H1 (cell line): Measurements from ENCODE around the gene RBM38. TPM values are rescaled to one million over a fixed set of nuclear protein-coding genes. Genes with fewer than 3 reads are reported as not detected.

ENCODE experiments used
- CTCF ChIA-PET: fragments of 300-600 bp; sonication (Branson Sonifier 250); formaldehyde crosslinking; loops from one replicate; lab custom pipeline; 2021; ENCODE audit not compliant: partially characterized antibody; lab: Charles Lee
- POLR2A ChIA-PET: fragments of 300-600 bp; sonication (Branson Sonifier 250); formaldehyde crosslinking; loops from one replicate; lab custom pipeline; 2021; ENCODE audit warnings: inconsistent platforms; ENCODE audit not compliant: partially characterized antibody; lab: Charles Lee
- DNase-seq, 2 experiments: peaks; one replicate each; pipeline versions ENCODE4 v3.0.0 to v3.0.0-alpha.2; 2010 to 2022; ENCODE audit warnings: low spot score in 2 of 2, low read depth in 1 of 2, mixed read lengths in 1 of 2
- FAIRE-seq: peaks from 2 replicates; lab custom pipeline; 2011; peaks lifted over from hg19 to GRCh38; lab: Jason Lieb, UNC
- H2AFZ ChIP-seq: 2 replicates; pipeline ENCODE4 v1.8.1; 2012; ENCODE audit warnings: low read length, inconsistent platforms
- H2AK5ac ChIP-seq: 2 replicates; pipeline ENCODE4 v1.6.1; 2013; ENCODE audit warnings: low read depth, low read length
- H2BK120ac ChIP-seq: replicated peaks from 2 replicates; pipeline ENCODE3; 2013; ENCODE audit warnings: low read depth, low read length, inconsistent platforms
- H2BK12ac ChIP-seq: 2 replicates; pipeline ENCODE4 v1.6.1; 2013; ENCODE audit warnings: low read depth, low read length
- H2BK15ac ChIP-seq: 2 replicates; pipeline ENCODE4 v1.6.1; 2013; ENCODE audit warnings: low read length
- H2BK20ac ChIP-seq: 2 replicates; pipeline ENCODE4 v1.6.1; 2013; ENCODE audit warnings: low read length
- H2BK5ac ChIP-seq: 2 replicates; pipeline ENCODE4 v1.6.1; 2013; ENCODE audit warnings: low read depth, low read length
- H3K14ac ChIP-seq: 2 replicates; pipeline ENCODE4 v1.6.1; 2013; ENCODE audit warnings: inconsistent platforms; ENCODE audit not compliant: insufficient read length
- H3K18ac ChIP-seq: 2 replicates; pipeline ENCODE4 v1.6.1; 2013; ENCODE audit warnings: low read length; ENCODE audit errors: extremely low read depth
- H3K23ac ChIP-seq: 2 replicates; pipeline ENCODE4 v1.6.1; 2013; ENCODE audit warnings: inconsistent platforms; ENCODE audit not compliant: insufficient read length
- H3K23me2 ChIP-seq: 2 replicates; pipeline ENCODE4 v1.6.1; 2013; ENCODE audit warnings: low read depth, low read length
- H3K27ac ChIP-seq: 2 replicates; pipeline ENCODE4 v1.6.1; 2011; ENCODE audit warnings: low read depth, low read length, inconsistent platforms
- H3K27me3 ChIP-seq, 4 experiments: replicated peaks in 1 of 4; 1 replicate in 1 of 4; 2 replicates in 3 of 4; pipeline versions ENCODE4 v1.6.1 to v1.8.1; 2011 to 2013; ENCODE audit warnings: low read length in 3 of 4, mild to moderate bottlenecking in 3 of 4, inconsistent platforms in 2 of 4, mixed read lengths in 2 of 4, moderate library complexity in 1 of 4; ENCODE audit not compliant: control insufficient read depth in 3 of 4, insufficient read depth in 3 of 4; ENCODE audit errors: extremely low read depth in 1 of 4
- H3K36me3 ChIP-seq, 4 experiments: 2 replicates each; pipeline versions ENCODE4 v1.6.1 to v1.8.1; 2011 to 2013; ENCODE audit warnings: mild to moderate bottlenecking in 4 of 4, low read length in 3 of 4, moderate library complexity in 2 of 4, control low read depth in 1 of 4, inconsistent platforms in 1 of 4; ENCODE audit not compliant: insufficient read depth in 4 of 4, control insufficient read depth in 2 of 4
- H3K4ac ChIP-seq: replicated peaks from 2 replicates; pipeline ENCODE3; 2013; ENCODE audit warnings: low read length, low read depth, mixed read lengths, inconsistent platforms; ENCODE audit not compliant: insufficient read length
- H3K4me1 ChIP-seq, 4 experiments: replicated peaks in 1 of 4; 1 replicate in 1 of 4; 2 replicates in 3 of 4; pipeline versions ENCODE4 v1.6.1 to v1.8.1; 2011 to 2013; ENCODE audit warnings: low read length in 3 of 4, inconsistent platforms in 2 of 4, mixed read lengths in 1 of 4; ENCODE audit not compliant: insufficient read depth in 4 of 4, control insufficient read depth in 3 of 4
- H3K4me2 ChIP-seq, 2 experiments: 2 replicates each; pipeline versions ENCODE4 v1.6.1 to v1.8.1; 2011 to 2013; ENCODE audit warnings: low read depth in 2 of 2, low read length in 2 of 2, control low read depth in 1 of 2, inconsistent platforms in 1 of 2, mild to moderate bottlenecking in 1 of 2; ENCODE audit not compliant: insufficient read depth in 1 of 2
- H3K4me3 ChIP-seq, 4 experiments: fragments of 200-600, 300-600 bp in 1 of 4; sonication (generic), shearing (Covaris generic), sonication (Bioruptor Twin) in 1 of 4; 2 replicates each; pipeline versions ENCODE4 v1.5.1 to v1.8.1; 2011 to 2016; ENCODE audit warnings: low read length in 4 of 4, low read depth in 3 of 4, control low read depth in 2 of 4, inconsistent platforms in 2 of 4, mild to moderate bottlenecking in 2 of 4, mixed read lengths in 1 of 4, moderate library complexity in 1 of 4; ENCODE audit not compliant: insufficient read depth in 2 of 4; ENCODE audit errors: extremely low read depth in 1 of 4
- H3K56ac ChIP-seq: replicated peaks from 2 replicates; pipeline ENCODE3; 2013; ENCODE audit warnings: low read depth, mild to moderate bottlenecking, mixed read lengths, low read length, inconsistent platforms; ENCODE audit not compliant: insufficient read length
- H3K79me1 ChIP-seq: 2 replicates; pipeline ENCODE4 v1.6.1; 2013; ENCODE audit warnings: low read depth, low read length, control low read depth
- H3K79me2 ChIP-seq, 2 experiments: 2 replicates each; pipeline versions ENCODE4 v1.6.1 to v1.8.1; 2012 to 2013; ENCODE audit warnings: low read length in 2 of 2, mild to moderate bottlenecking in 2 of 2, inconsistent platforms in 1 of 2; ENCODE audit not compliant: insufficient read depth in 2 of 2, control insufficient read depth in 1 of 2
- H3K9ac ChIP-seq, 4 experiments: replicated peaks in 1 of 4; 1 replicate in 1 of 4; 2 replicates in 3 of 4; pipeline versions ENCODE4 v1.6.1 to v1.8.1; 2011 to 2013; ENCODE audit warnings: low read depth in 3 of 4, low read length in 3 of 4, control low read depth in 2 of 4, mild to moderate bottlenecking in 2 of 4, moderate library complexity in 2 of 4, inconsistent platforms in 1 of 4; ENCODE audit errors: extremely low read depth in 1 of 4
- H3K9me3 ChIP-seq, 2 experiments: 2 replicates each; pipeline versions ENCODE4 v1.6.1 to v1.8.1; 2012 to 2013; ENCODE audit warnings: mild to moderate bottlenecking in 2 of 2, moderate library complexity in 2 of 2, control low read depth in 1 of 2, inconsistent platforms in 1 of 2, low read depth in 1 of 2, low read length in 1 of 2, mixed read lengths in 1 of 2; ENCODE audit not compliant: insufficient read depth in 2 of 2
- H4K20me1 ChIP-seq, 2 experiments: replicated peaks in 1 of 2; 2 replicates each; pipeline versions ENCODE3 to v1.8.1; 2011 to 2013; ENCODE audit warnings: inconsistent platforms in 2 of 2, low read length in 2 of 2, mild to moderate bottlenecking in 1 of 2; ENCODE audit not compliant: insufficient read depth in 2 of 2, control insufficient read depth in 1 of 2
- H4K5ac ChIP-seq: 2 replicates; pipeline ENCODE4 v1.6.1; 2013; ENCODE audit warnings: low read length, low read depth, mixed read lengths, inconsistent platforms; ENCODE audit not compliant: insufficient read length
- H4K8ac ChIP-seq: 2 replicates; pipeline ENCODE4 v1.8.0; 2013; ENCODE audit warnings: mild to moderate bottlenecking, moderate library complexity, low read length, inconsistent platforms; ENCODE audit not compliant: insufficient read depth; ENCODE audit errors: extremely low read depth
- H4K91ac ChIP-seq: replicated peaks from 2 replicates; pipeline ENCODE3; 2013; ENCODE audit warnings: low read length, mixed read lengths, inconsistent platforms; ENCODE audit not compliant: insufficient read length
- BRCA1 ChIP-seq: IDR thresholded peaks from 2 replicates; pipeline ENCODE4 v1.6.1; 2012; ENCODE audit warnings: low read depth, low read length, improper control_type of control experiment
- CEBPB ChIP-seq: IDR thresholded peaks from 2 replicates; pipeline ENCODE4 v1.6.1; 2012; ENCODE audit warnings: low read depth, low read length
- HDAC2 ChIP-seq, 2 experiments: fragments of 300-600 bp in 1 of 2; sonication (generic) in 1 of 2; IDR thresholded peaks; 2 replicates each; pipeline ENCODE4 v1.6.1; 2011 to 2012; ENCODE audit warnings: low read depth in 2 of 2, low read length in 2 of 2, mild to moderate bottlenecking in 2 of 2, moderate library complexity in 2 of 2, borderline replicate concordance in 1 of 2, inconsistent platforms in 1 of 2
- KDM5A ChIP-seq: fragments of 200-600 bp; IDR thresholded peaks from 2 replicates; pipeline ENCODE4 v1.7.1; 2012; ENCODE audit warnings: mild to moderate bottlenecking, low read length, inconsistent platforms, mixed read lengths
- RAD21 ChIP-seq, 2 experiments: IDR thresholded peaks in 1 of 2; conservative IDR thresholded peaks in 1 of 2; 2 replicates each; pipeline ENCODE4 v1.6.1; 2011; ENCODE audit warnings: low read depth in 2 of 2, low read length in 2 of 2, improper control_type of control experiment in 1 of 2, inconsistent platforms in 1 of 2, mild to moderate bottlenecking in 1 of 2, moderate library complexity in 1 of 2
- RXRA ChIP-seq: IDR thresholded peaks from 2 replicates; pipeline ENCODE4 v1.6.1; 2011; ENCODE audit warnings: low read depth, mild to moderate bottlenecking, low read length, moderate library complexity; ENCODE audit not compliant: insufficient read depth
- SAP30 ChIP-seq: fragments of 300-600 bp; sonication (generic); IDR thresholded peaks from 2 replicates; pipeline ENCODE4 v1.7.1; 2012; ENCODE audit warnings: low read length, moderate library complexity, mild to moderate bottlenecking, inconsistent platforms; ENCODE audit not compliant: insufficient read depth, insufficient replicate concordance
- TCF12 ChIP-seq: IDR thresholded peaks from 2 replicates; pipeline ENCODE4 v1.6.1; 2011; ENCODE audit warnings: low read depth, mild to moderate bottlenecking, low read length
- USF2 ChIP-seq: IDR thresholded peaks from 2 replicates; pipeline ENCODE4 v1.6.1; 2011; ENCODE audit warnings: low read length, improper control_type of control experiment
- ZNF274 ChIP-seq: IDR thresholded peaks from 2 replicates; pipeline ENCODE4 v1.7.0; 2012; ENCODE audit warnings: low read length, borderline replicate concordance; ENCODE audit errors: extremely low read depth
- WGBS, 2 experiments: shearing (Covaris generic) in 1 of 2; methylation state at CpG; one replicate each; pipeline versions ENCODE4 v1.1.6 to v1.1.7; 2013 to 2015; ENCODE audit warnings: low lambda C conversion rate in 2 of 2, mixed read lengths in 2 of 2, inconsistent platforms in 1 of 2, low coverage in 1 of 2, missing lambda C conversion rate in 1 of 2; ENCODE audit not compliant: insufficient replicate concordance in 2 of 2, insufficient coverage in 1 of 2, insufficient read length in 1 of 2; ENCODE audit errors: extremely low coverage in 1 of 2, missing lambda C conversion rate in 1 of 2; 5-methylcytosine and 5-hydroxymethylcytosine counted together
- polyA plus RNA-seq, 7 experiments: library from polyadenylated mRNA; depleted of rRNA in 3 of 7; stranded (reverse) in 5 of 7; unstranded in 2 of 7; fragments of >200 nt in 5 of 7; fragments of 200-250 nt in 2 of 7; gene quantifications; 1 replicate in 5 of 7; 2 replicates in 1 of 7; 4 replicates in 1 of 7; pipeline versions ENCODE4 v1.2.1 to v1.2.3, GENCODE V29; 2011 to 2013; ENCODE audit warnings: missing spikeins in 2 of 7, mixed read lengths in 2 of 7
- total RNA-seq: library from RNA; stranded (reverse); fragmentation: NEBNext Ultra II Directional; extraction: Animal tissue kit (Norgen Biotek cat#: 25700); gene quantifications from 2 replicates; pipeline ENCODE4 v1.2.1, GENCODE V29; 2021

Gene RBM38
- total and polyA plus RNA-seq, 2 of the 8 experiments (the other 6 are each of a cell fraction or from before 2014, with no cell fraction given) = 57.7 to 109 TPM

- Histone ChIP-seq H2AK5ac (no peak overlapping the region), H2BK20ac (no peak overlapping the region), H2BK120ac (no peak overlapping the region), H3K18ac (no peak overlapping the region), H2AFZ (no peak overlapping the region), H3K27ac (no peak overlapping the region), H3K4ac (no peak overlapping the region), H4K91ac (no peak overlapping the region), H3K56ac (no peak overlapping the region), H3K9me3 (no peaks in the 10 kb centered on the region), H3K79me1 (no peaks in the 10 kb centered on the region), H4K5ac (no peak overlapping the region), H3K23ac (no peak overlapping the region), H2BK5ac (no peak overlapping the region), H3K9ac (no peak overlapping the region), H3K27me3 (no peaks in the 10 kb centered on the region; a peak in 1 of 7 replicates), H3K36me3 (peaks cover 27 to 85% (median 66%) of the 10 kb centered on the region in 4 experiments; a peak in 7 of 8 replicates), H4K8ac (no peak overlapping the region), H4K20me1 (peaks cover 2% of the 10 kb centered on the region in 2 experiments), H2BK15ac (no peak overlapping the region), H3K79me2 (no peaks in the 10 kb centered on the region), H3K4me3 (no peak overlapping the region), H2BK12ac (no peak overlapping the region), H3K23me2 (no peaks in the 10 kb centered on the region), H3K4me1 (peaks cover 0 to 10% (median 3%) of the 10 kb centered on the region in 4 experiments; a peak in 3 of 7 replicates), H3K4me2 (no peak overlapping the region), H3K14ac (no peak overlapping the region)
- TF ChIP-seq RAD21 (IDR thresholded peaks at IDR 0.05 in 1 of 2, conservative IDR thresholded peaks at IDR 0.05 in 1 of 2; ENCODE audit: low read depth in 2 of 2, low read length in 2 of 2) (no peak), USF2 (no peak), ZNF274 (no peak), KDM5A (no peak), TCF12 (no peak), SAP30 (no peak), RXRA (no peak), CEBPB (no peak), HDAC2 (IDR thresholded peaks at IDR 0.05; ENCODE audit: borderline replicate concordance in 1 of 2, low read depth in 2 of 2, low read length in 2 of 2) (no peak), BRCA1 (no peak)
- ChIA-PET POLR2A (no interaction called here), CTCF (interaction anchor here (1.1 kb wide), 1 partner anchor 15 kb away, joined by 3 read pairs; no protein-coding TSS in a partner anchor)
- 97% methylated on average over 9 of the region's 9 CpGs; no CpG with 5 or more reads in 1 of the 2 experiments for WGBS, 2 experiments
- FAIRE-seq (no peak), DNase-seq (no peak)
Measured at GRCh38 chr20:57372157-57372556, 19.0 kb upstream of the RBM38 start.
